Activated CD8-positive, alpha-beta memory T cell treated with anti-CD3 and anti-CD28 coated beads, Interleukin-2, amount 50 U/mL, for 24 hours (primary cell): ENCODE results near the gene SLC6A20.

ENCODE experiments used
- DNase-seq: peaks from one replicate; pipeline ENCODE4 v3.0.0-alpha.2; 2020; ENCODE audit errors: extremely low read depth

The SLC6A20 gene

DNA sequence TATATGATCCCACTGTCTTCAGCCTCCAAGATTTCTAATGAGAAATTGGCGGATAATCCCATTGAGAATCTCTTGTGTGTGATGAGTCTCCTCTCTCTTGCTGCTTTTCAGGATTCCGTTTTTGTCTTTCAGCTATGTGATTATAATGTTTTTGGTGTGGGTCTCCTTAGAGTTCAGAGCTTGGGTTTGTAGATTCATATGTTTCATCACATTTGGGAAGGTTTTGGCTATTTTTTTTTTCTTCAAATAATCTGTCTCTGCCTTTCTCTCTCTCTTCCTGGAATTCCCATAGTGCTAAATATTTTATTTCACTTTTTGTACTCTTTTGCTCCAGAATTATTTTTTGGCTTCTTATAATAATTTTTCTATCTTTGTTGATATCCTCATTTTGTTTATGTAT lies 66.7 kb downstream of the SLC6A20 start:
- no peak for DNase-seq

DNA sequence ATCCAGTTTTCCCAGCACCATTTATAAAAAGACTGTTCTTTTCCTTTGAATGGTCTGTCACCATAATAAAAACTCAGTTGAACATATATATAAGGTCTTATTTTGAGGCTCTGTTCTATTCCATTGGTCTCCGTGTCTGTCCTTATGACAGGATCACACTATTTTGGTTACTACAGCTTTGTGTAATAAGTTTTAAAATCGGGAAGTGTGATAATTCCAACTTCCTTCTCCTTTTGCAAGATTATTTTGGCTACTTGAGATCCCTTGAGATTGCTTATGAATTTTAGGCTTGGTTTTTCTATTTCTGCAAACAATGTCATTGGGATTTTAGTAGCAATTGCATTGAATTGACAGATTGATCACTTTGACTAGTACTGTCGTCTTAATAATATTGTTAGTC lies 71.4 kb downstream of the SLC6A20 start:
- no peak for DNase-seq

DNA sequence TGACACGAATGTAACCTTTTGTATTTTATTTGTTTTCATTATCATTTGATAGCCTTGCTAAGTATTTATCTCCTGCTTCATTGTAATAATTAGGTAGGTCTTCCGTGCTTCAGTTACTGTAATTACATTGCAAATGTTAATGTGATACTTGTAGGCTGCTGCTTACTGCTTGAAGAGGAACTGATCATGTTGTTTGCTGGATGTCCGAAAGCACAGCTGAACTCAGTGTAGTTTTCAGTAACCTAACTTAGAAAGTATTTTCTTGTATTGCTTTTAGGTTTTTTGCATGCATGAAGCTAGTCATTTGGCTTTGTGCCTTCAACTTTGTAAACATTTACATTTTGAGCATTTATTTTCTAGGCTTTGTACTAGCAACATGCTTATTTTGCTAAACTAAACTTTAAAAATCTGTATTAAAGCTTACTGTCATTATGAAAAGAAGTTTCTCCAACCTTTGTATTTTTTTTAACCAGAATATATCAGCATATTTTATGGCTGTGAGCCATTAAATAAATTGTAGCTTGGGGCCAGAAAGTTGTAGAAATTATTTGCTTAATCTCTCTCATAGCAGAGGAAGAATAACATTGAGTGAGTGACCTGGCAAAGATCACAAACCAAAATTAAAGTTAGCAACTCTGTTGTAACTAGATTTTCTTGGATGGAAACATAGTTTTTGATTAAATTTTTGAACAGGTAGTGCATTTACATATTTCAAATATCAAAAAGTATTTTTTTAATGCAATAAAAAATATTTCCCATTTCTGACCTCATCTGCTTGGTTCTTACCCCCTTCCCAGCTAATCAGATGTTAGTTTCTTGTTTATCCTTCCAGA lies 76.5 kb downstream of the SLC6A20 start:
- no peak for DNase-seq

DNA sequence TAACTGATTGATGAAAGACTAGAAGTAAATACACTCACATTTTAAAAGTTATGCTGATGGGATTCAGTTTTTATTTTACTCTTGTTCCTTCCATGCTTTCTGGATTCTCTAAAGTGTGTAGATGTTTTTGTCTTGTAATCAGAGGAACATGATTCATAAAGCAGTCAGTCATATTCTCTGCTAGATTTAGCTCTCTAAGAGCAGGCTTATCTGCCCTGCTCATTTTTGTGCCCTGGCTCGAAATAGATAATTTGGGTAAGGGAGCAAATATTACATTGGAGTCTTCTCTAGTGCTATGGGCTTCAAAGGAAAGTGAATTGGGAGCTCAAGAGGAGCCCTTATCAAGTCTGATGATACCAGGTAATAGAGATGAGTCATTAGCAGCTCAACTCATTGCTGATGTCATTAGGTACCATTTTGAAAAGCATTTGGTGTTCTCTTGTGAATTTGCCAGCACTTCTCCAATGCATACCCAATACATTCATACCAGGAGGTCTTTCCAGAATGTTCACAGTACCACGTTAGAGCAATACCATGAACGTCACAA lies 79.5 kb downstream of the SLC6A20 start:
- no peak for DNase-seq

DNA sequence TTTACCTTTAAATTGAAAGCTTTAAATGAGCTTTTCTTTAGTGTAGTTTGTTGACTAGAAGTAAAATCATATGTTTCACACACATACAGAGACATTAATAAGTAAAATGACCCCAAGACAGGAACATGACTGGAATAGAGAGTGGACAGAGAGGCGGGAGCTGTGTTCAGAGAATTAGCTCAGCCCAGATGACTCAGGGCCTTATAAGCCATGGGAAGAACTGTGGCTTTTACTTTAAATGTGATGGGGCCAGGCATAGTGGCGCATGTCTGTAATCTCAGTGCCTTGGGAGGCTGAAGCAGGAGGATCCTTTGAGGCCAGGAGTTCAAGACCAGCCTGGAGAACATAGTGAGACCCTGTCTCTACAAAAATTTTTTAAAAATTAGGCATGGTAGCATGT lies 80.4 kb downstream of the SLC6A20 start:
- no peak for DNase-seq

DNA sequence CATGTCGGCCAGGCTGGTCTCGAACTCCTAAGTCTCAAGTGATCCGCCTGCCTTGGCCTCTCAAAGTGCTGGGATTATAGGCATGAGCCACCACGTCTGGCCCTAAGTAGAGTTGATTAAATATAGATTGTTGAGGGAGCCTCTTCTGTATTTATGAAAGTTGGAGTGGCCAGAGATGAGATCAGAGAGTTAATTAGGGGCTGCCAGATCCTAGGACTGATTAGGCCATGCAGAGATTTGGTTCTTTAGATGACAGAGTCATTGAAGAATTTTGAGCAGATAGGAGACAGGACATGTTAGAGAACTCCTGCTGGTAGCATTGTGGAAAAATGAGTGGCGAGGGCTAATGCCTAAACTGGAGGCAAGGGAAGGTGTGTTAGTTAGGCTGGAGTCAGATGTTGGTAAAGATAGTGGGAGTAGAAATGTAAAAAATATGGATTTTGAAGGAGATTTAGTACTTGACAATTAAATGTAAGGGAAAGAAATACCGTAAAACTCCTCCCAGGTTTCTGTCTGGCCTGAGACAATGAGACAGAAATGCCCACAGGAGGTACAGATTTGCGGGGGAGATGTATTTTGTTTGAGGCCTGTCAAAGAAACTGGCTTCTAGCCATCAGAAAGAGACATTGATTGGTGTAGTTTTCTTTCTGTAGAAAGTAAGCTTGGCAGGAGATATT lies 83.8 kb downstream of the SLC6A20 start:
- DNase-seq = no peak

DNA sequence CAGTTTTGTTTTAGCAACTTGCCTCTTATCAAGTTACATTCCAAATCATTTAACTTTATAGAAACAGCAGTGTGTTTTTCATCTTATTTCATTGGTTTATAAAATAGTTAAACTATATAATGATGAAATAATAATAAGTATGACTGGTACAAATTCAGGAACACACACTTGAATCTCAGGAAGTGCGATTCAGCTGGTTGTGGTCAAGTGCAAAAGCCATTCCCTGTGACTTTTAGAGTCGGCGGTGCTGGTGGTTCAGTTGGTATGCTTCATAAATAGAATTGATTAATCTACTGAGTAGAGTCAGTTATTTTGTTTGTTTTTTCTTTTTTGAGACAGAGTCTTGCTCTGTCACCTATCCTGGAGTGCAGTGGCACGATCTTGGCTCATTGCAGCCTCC lies 84.4 kb downstream of the SLC6A20 start:
- DNase-seq = no peak

DNA sequence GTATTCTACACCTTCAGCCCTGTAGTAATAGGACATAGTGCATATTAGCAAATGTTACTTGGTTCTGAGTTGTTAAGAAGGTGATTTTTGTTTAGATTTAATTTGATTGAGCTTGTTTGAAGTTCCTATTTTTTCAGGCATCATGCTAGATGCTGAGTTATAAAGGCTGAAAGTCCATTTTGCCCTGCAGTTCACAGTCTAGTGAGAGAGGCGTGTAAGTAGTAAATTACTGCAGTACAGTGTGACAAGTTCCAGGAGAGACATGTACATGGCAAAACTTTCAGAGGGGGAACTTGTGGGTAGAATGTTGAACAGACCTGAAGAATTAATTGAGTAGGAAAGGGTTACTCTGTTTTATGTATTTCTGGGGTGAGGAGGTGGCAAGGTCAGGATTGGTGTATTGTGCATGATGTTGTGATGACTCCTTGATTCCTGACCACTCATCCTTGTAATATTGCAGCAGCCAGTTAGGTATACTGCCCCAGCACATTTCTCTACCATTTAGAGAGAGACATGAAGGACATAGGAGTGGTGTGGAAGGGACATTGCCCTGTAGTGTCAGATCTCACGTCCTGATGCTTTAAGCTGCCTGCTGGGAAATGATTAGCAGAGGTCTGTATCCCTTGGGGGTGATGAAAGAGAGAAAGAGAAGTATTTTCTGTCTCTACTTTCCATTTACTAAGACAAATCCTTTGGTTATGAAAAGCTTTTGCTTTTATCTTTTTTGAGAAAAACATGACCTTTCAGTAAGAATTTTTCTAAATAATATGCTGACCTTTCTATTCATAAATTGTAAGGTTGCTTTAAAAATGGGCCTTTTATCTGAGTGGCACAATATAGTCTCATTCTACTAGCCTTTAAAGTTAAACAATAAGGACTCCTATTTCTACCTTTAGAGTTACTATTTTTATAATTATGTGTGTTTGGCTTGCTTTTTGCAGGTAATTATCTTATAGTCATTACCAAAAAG lies 90.2 kb downstream of the SLC6A20 start:
- no peak for DNase-seq
